ENCODE results near the gene SDCCAG8.

- TF ChIP-seq CTCF (IDR thresholded peaks at IDR 0.05) = peak; percentile 31 to 84 (median 78)
- no peak for TF ChIP-seq POLR2A (IDR thresholded peaks at IDR 0.05)
Observed at GRCh38 chr1:243343970-243344937, 88.4 kb downstream of the SDCCAG8 start.

Measured in Peyer's patch (tissue), 4 donors.